GM19023 (cell line): ENCODE measurements around the gene COX8C.
A peak's percentile ranks its signal among the peaks of the same experiment; 100 is the strongest.
"Not testable (repeated sequence)": the region's sequence is repeated elsewhere in the genome, so short reads cannot be mapped to it uniquely, and the experiment has no call there.

Experiments used
- ATAC-seq: cut with Tn5 transposase; IDR thresholded peaks from one replicate; pipeline ENCODE4 v1.9.1; 2021; ENCODE audit warnings: mild to moderate bottlenecking, moderate library complexity; ENCODE audit not compliant: unreplicated experiment

COX8C gene

DNA sequence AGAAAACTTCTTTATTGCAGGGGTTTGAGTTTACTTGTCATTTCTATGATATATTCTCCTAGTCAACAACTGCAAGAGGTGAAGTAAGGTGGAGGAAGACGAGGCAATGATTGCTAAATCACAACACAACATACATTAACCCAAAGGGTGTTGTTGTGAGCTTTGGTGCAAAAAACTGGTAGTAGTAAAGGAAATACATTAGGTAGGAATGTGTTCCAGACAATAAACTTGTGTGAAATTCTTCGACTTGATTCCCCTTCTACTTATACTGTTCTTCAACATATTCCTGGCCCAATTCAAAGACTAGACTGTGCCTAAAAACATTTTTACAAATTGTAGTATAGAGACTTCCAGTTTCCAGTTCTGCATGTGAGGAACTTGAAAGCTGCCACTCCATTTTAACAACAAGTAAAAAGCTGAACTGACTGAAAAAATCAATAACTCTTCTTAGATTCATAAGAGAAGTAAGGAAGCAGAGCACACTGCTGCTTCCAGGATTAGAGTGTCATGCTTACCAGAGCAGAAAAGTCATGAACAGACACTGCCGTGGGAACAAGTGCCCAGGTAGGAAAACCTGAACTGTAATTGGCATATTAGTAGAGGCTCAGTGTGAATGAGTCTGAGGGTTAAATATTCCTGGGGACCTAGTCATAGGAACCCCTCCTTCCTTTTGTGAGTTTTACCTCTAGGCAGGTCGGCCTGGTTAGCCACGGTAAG, 22.2 kb downstream of the COX8C start:
- no peak for ATAC-seq

DNA sequence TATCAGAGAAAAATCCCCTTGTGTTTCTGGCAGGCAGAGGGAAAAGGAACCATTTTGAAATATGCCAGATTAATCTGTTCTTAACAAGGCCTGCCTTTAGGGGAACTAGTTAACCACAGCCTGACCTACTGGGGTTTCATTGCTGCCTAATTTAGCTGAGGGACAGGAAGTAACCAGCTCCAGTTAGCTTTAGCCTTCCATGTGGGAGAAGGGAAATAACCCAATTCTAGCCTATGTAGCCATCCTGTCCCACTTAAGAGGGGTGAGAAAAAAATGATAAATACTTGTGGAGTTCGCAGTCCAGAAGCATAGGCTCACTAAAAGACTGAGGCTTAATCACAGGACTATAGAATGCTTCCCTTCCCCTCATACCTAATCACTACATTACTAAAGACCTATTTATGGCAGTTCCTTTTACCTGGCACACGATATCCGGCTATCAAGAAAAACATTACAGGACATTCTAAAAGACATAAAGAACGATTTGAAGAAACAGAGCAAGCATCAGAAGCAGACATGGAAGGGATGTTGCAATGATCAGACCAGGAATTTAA, 22.8 kb downstream of the COX8C start:
- ATAC-seq = peak; percentile 88

DNA sequence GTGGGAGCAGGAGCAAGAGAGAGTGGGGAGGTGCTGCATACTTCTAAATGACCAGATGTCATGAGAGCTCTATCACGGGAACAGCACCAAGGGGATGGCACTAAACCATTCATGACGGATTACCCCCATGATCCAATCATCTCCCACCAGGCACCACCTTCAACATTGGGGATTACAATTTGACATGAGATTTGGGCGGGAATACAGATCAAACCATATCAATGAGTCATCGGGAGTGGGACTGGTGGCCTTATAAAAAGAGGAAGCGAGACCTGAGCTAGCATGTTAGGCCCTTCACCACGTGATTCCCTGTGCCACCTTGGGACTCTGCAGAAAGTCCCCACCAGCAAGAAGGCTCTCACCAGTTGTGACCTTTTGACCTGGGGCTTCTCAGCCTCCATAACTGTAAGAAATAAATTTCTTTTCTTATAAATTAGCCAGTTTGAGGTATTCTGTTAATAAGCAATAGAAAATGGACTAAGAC, 28.7 kb downstream of the COX8C start:
- ATAC-seq = peak; percentile 92

- no peak for ATAC-seq
Measured at GRCh38 chr14:93379831-93380230, 32.8 kb downstream of the COX8C start.

DNA sequence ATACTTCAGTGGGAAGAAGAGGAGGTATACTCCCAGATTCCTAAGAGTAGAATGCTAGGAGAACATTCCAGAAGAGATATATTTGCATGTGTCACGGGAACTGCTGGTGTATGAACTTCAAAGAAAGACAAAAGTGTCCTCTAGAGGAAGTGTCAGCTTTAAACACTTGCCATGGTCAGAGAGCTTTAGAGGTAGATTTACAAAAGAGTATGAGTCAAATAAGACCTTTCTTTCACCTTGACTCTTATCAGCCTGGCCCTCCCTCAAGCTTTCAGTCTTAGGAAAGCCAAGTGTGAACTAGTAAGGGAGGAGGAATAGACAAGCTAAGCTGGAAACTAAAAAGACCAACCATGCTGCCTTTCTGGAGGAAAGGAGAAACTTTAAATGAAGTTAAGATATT, 34.7 kb downstream of the COX8C start:
- no peak for ATAC-seq

- ATAC-seq = not testable (repeated sequence)
Measured at GRCh38 chr14:93384256-93384655, 37.3 kb downstream of the COX8C start.

DNA sequence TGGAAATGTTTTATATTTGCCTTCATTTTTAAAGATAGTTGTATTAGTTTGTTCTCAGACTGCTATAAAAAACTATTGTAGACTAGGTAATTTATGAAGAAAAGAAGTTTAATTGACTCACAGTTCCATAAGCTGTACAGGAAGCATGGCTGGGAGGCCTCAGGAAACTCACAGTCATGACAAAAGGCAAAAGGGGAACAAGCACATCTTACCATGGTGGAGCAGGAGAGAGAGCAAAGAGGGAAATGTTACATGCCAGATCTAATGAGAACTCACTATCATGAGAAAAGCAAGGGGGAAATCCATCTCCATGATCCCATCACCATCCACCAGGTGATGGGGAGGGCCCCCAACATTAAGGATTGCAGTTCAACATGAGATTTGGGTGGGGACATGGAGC, 48.2 kb downstream of the COX8C start:
- ATAC-seq = no peak

- ATAC-seq = no peak
Measured at GRCh38 chr14:93396456-93396855, 49.5 kb downstream of the COX8C start.
